ENCODE data around the gene IGFLR1. TPM values are rescaled to one million over a fixed set of nuclear protein-coding genes. Genes with fewer than 3 reads are reported as not detected.

Gene IGFLR1
- total RNA-seq, 1 donor from 2014 or later: 1.9 TPM

DNA sequence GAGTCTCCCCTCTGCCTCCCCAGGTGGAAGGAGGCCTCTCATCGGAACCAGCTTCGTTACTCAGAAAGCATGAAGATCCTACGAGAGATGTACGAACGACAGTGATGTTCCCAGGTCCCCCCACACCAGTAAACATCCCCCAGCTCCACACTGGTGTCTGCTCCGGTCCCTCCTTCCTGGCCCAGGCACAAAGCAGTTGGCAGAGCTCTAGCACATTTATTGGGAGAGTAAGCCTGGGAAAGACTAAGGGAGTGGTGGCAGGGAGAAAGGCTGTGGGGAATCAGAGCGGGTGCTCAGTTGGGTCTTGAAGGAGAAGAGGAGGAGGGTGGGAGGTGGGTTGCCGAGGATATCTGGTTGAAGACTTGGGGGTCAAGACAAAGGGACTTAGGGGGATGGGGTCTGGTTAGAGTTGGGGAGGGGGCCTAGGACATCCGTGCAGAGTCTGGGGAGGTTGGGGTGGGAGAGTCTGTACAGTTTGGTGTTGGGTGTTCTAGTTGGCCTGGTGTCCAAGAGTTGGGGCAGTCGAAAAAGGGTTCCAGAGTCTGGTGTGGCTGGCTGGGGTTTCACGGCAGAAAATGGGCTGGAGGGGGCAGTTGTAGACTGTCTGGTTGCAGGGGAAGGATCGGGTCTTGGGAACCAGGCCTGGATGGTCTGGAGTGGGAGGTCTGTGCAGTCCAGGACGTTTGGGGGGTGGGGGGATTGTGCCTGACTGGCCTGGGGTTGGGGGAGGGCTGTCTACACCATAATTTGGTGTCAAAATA, 12.3 kb upstream of the IGFLR1 start:
- no peak for DNase-seq (ENCODE audit: low read depth)
- H3K4me3 ChIP-seq (ENCODE audit: low read depth, low read length): no peak overlapping the region
- no peak for TF ChIP-seq CTCF (IDR thresholded peaks at IDR 0.05; ENCODE audit: insufficient read depth, low read length, poor library complexity, severe bottlenecking)

DNA sequence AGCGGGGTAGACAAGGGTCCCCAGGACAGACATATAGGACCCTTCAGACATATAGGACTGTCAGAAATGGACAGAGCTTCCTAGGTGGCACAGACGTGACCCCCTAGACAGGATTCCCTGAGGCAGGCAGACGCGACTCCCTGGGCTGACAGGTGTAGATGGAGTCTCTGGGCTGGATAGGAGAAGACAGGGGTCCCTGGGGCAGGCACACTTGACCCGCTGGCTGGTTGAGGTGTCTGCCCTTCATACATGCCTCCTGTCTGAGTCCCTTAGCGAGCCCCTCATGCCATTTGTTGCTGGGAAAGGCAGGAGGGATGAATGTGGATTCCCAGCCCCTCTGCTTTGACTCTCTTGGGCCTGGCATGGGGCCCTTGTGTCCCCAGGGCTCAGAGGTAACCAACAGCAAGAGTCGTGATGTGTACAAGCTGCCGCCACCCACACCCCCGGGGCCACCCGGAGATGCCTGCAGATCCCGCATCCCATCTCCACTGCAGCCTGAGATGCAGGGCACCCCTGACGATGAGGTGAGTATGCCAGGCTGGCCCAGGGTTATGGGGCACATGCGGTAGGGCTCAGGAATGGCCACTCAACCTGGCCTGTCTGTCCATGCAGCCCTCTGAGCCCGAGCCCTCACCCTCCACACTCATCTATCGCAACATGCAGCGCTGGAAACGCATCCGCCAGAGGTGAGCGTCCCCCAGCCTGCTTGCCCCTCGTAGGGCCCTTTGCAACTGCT, 11.6 kb upstream of the IGFLR1 start:
- Histone ChIP-seq H3K36me3 (ENCODE audit: control insufficient read depth, insufficient read depth, low read length) (no peaks in the 10 kb centered on the region), H3K27me3 (ENCODE audit: control insufficient read depth, insufficient read depth, low read length) (no peaks in the 10 kb centered on the region), H3K4me3 (ENCODE audit: low read depth, low read length) (no peak overlapping the region)
- no peak for TF ChIP-seq CTCF (IDR thresholded peaks at IDR 0.05; ENCODE audit: insufficient read depth, low read length, poor library complexity, severe bottlenecking)
- no peak for DNase-seq (ENCODE audit: low read depth)

More for the DNA sequence above, 12.3 kb upstream of the IGFLR1 start:
- Histone ChIP-seq H3K36me3 (ENCODE audit: control insufficient read depth, insufficient read depth, low read length) (no peaks in the 10 kb centered on the region), H3K27me3 (ENCODE audit: control insufficient read depth, insufficient read depth, low read length) (no peaks in the 10 kb centered on the region)

DNA sequence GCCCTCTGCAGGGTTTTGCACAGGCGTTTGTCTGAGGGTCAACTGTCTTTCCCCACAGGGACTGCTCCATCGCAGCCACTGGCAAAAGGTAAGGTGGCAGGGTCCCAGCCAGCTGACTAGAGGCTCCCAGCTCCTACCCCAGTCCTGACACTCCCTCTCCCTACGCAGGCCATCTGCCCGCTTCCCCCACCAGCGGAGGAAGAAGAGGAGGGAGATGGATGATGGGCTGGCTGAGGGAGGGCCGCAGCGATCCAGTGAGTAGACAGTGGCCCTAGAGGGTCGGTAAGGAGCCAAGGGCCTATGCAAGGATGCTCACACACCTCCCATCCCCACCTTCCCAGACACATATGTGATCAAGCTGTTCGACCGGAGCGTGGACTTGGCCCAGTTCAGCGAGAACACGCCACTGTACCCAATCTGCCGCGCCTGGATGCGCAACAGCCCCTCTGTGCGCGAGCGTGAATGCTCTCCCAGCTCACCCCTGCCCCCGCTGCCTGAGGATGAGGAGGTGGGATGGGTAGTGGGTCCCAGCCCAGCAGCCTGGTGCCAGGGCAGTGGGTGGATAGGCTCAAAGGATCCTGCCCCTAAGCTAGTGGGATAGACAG, 10.6 kb upstream of the IGFLR1 start:
- TF ChIP-seq CTCF (IDR thresholded peaks at IDR 0.05; ENCODE audit: insufficient read depth, low read length, poor library complexity, severe bottlenecking): no peak
- Histone ChIP-seq H3K36me3 (ENCODE audit: control insufficient read depth, insufficient read depth, low read length) (no peaks in the 10 kb centered on the region), H3K27me3 (ENCODE audit: control insufficient read depth, insufficient read depth, low read length) (no peaks in the 10 kb centered on the region), H3K4me3 (ENCODE audit: low read depth, low read length) (no peak overlapping the region)
- DNase-seq (ENCODE audit: low read depth): no peak

DNA sequence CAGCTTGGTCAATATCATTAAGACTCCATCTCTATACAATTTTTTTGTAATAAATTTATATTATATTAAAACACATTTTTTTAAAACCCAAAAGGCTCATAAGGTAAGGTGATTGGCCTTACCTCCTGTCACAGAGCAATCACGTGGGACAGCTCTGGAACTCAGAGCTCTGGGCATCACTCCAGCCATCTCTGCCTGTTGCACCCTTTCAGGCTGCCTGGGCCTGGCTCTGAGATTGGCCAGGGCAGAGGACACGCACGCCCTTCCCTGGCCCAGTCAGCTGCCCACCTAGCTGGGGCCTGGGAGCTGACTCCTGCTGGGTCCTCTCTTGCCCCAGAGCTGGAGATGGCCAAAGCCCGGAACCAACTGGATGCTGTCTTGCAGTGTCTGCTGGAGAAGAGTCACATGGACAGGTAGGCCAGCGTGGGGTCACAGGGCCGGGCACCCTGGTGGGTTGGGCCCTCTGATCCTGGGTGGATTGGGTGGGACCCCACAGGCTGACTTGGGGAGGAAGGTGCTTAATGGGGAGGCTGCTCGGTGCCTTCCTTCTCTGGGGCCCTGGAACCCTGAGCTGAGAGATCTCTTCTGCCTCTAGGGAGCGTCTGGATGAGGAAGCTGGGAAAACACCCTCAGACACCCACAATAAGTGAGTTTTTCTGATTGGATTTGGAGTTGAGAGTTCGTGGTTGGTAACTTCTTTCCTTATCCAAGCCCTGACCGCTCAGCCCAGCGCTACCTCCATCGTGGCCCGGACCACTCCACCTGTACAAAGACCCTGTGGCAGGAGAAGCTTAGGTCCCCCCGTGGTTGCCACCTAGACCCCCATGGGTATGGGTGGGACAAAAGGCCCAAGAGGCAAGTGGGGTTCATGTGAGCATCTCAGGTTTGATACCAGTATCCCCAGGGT, 9.8 kb upstream of the IGFLR1 start:
- no peaks in the 10 kb centered on the region for H3K36me3 ChIP-seq (ENCODE audit: control insufficient read depth, insufficient read depth, low read length)
- H3K27me3 ChIP-seq (ENCODE audit: control insufficient read depth, insufficient read depth, low read length): no peaks in the 10 kb centered on the region
- no peak for DNase-seq (ENCODE audit: low read depth)
- H3K4me3 ChIP-seq (ENCODE audit: low read depth, low read length): no peak overlapping the region
- no peak for TF ChIP-seq CTCF (IDR thresholded peaks at IDR 0.05; ENCODE audit: insufficient read depth, low read length, poor library complexity, severe bottlenecking)

DNA sequence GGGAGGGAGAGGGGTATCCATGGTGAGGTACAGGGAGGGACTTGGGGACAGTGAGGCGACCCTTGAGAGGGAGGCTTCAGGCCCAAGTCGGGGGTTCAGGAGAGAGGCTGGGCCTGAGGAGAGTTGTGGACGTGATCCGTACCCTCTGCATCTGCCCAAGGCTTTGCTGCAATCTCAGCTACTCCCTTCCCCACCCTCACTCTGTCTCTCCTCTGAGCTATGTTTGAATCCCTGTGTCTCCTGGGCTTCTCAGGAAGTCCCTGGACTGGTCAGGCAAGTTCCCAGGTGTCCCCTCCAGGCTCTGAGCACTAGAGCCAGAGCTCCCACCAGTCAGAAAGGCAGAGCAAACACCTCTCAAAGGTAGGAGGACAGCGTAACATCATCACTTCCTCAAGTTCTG, 7.9 kb upstream of the IGFLR1 start:
- TF ChIP-seq CTCF (IDR thresholded peaks at IDR 0.05; ENCODE audit: insufficient read depth, low read length, poor library complexity, severe bottlenecking): no peak
- DNase-seq (ENCODE audit: low read depth): no peak
- Histone ChIP-seq H3K36me3 (ENCODE audit: control insufficient read depth, insufficient read depth, low read length) (no peaks in the 10 kb centered on the region), H3K4me3 (ENCODE audit: low read depth, low read length) (no peak overlapping the region), H3K27me3 (ENCODE audit: control insufficient read depth, insufficient read depth, low read length) (no peaks in the 10 kb centered on the region)

Measured in kidney epithelial cell (primary cell).